Activated B cell treated with CpG ODN at 0.5 μM for 24 hours (primary cell): ENCODE data around the gene CCSER2. TPM values are rescaled to one million over a fixed set of nuclear protein-coding genes. Genes with fewer than 3 reads are reported as not detected.

Source experiments
- ATAC-seq: fragments of 200-7000 bp; cut with Tn5 transposase; one replicate; pipeline ENCODE4 v1.10.0; 2021; ENCODE audit warnings: low read depth, mild to moderate bottlenecking, moderate library complexity
- CTCF ChIA-PET: fragments of 350-600 bp; sonication (Branson Sonifier 250); formaldehyde crosslinking; loops from one replicate; lab custom pipeline; 2021; ENCODE audit warnings: antibody characterized with exemption; lab: Charles Lee
- POLR2A ChIA-PET: fragments of 350-600 bp; sonication (Branson Sonifier 250); formaldehyde crosslinking; loops from one replicate; lab custom pipeline; 2021; ENCODE audit warnings: antibody characterized with exemption; lab: Charles Lee
- DNase-seq: peaks from one replicate; pipeline ENCODE4 v3.0.0; 2022
- H3K27ac Mint-ChIP-seq: one replicate; pipeline ENCODE4 v1.8.0; 2020; ENCODE audit warnings: mixed read lengths
- H3K27me3 Mint-ChIP-seq: one replicate; pipeline ENCODE4 v1.8.0; 2021; ENCODE audit warnings: mixed read lengths
- H3K36me3 Mint-ChIP-seq: one replicate; pipeline ENCODE4 v1.8.0; 2021; ENCODE audit warnings: low read depth, mixed read lengths
- H3K4me1 Mint-ChIP-seq: one replicate; pipeline ENCODE4 v1.8.0; 2021; ENCODE audit warnings: mixed read lengths
- H3K4me3 Mint-ChIP-seq: one replicate; pipeline ENCODE4 v1.8.0; 2020; ENCODE audit warnings: mild to moderate bottlenecking, mixed read lengths
- H3K9me3 Mint-ChIP-seq: one replicate; pipeline ENCODE4 v1.8.0; 2020; ENCODE audit warnings: mixed read lengths
- CTCF ChIP-seq: fragments of 200-600 bp; IDR thresholded peaks from one replicate; pipeline ENCODE4 v1.8.0; 2022; ENCODE audit warnings: antibody characterized with exemption, mild to moderate bottlenecking
- intact Hi-C: fragments of 100-400 bp; cut with micrococcal nuclease; formaldehyde crosslinking; loops from one replicate; pipeline ENCODE4 v1.15.1; 2024
- total RNA-seq: library from RNA; stranded (reverse); gene quantifications from 2 replicates; pipeline ENCODE4 v1.2.3, GENCODE V29; 2022

Gene CCSER2
- total RNA-seq, 1 donor from 2014 or later, result 57.1 TPM

GRCh38 chr10:84308021-84308420, 20.4 kb upstream of the CCSER2 start:
- intact Hi-C loops, result no loop called here
- no peak for DNase-seq
- no peak for TF ChIP-seq CTCF
- Mint-ChIP-seq H3K4me1 (no peaks in the 10 kb centered on the region), H3K4me3 (no peak overlapping the region), H3K27me3 (peaks cover 16% of the 10 kb centered on the region), H3K9me3 (peaks cover 3% of the 10 kb centered on the region), H3K27ac (no peak overlapping the region), H3K36me3 (no peaks in the 10 kb centered on the region)
- CTCF ChIA-PET, result no interaction called here
- POLR2A ChIA-PET, result no interaction called here
- ATAC-seq, result no peak

GRCh38 chr10:84308481-84309304, 19.7 kb upstream of the CCSER2 start:
- H3K4me3 Mint-ChIP-seq, result no peak overlapping the region
- peaks cover 3% of the 10 kb centered on the region for H3K9me3 Mint-ChIP-seq
- ATAC-seq (no peak), DNase-seq (no peak)
- no peak overlapping the region for H3K27ac Mint-ChIP-seq
- intact Hi-C loops, result no loop called here
- ChIA-PET POLR2A (interaction anchor here (0.5 kb wide), 1 partner anchor 19 kb away, joined by 3 read pairs; no protein-coding TSS in a partner anchor), CTCF (no interaction called here)
- no peaks in the 10 kb centered on the region for H3K4me1 Mint-ChIP-seq
- H3K27me3 Mint-ChIP-seq, result peaks cover 16% of the 10 kb centered on the region
- no peak for TF ChIP-seq CTCF
- H3K36me3 Mint-ChIP-seq, result no peaks in the 10 kb centered on the region

GRCh38 chr10:84310470-84310869, 17.9 kb upstream of the CCSER2 start:
- CTCF ChIA-PET, result no interaction called here
- intact Hi-C loops, result no loop called here
- no peak overlapping the region for H3K4me3 Mint-ChIP-seq
- H3K36me3 Mint-ChIP-seq, result no peaks in the 10 kb centered on the region
- H3K27me3 Mint-ChIP-seq, result peaks cover 17% of the 10 kb centered on the region
- H3K27ac Mint-ChIP-seq, result no peak overlapping the region
- POLR2A ChIA-PET, result no interaction called here
- TF ChIP-seq CTCF, result no peak
- no peak for ATAC-seq
- no peak for DNase-seq
- H3K9me3 Mint-ChIP-seq, result peaks cover 3% of the 10 kb centered on the region
- peaks cover 1% of the 10 kb centered on the region for H3K4me1 Mint-ChIP-seq

- TF ChIP-seq CTCF, result no peak
- Mint-ChIP-seq H3K27ac (no peak overlapping the region), H3K4me1 (peaks cover 4% of the 10 kb centered on the region), H3K4me3 (no peak overlapping the region), H3K36me3 (no peaks in the 10 kb centered on the region), H3K9me3 (no peaks in the 10 kb centered on the region), H3K27me3 (peaks cover 13% of the 10 kb centered on the region)
- DNase-seq, result no peak
- intact Hi-C loops, result no loop called here
- POLR2A ChIA-PET, result interaction anchor here (0.6 kb wide), 1 partner anchor 16 kb away, joined by 4 read pairs; no protein-coding TSS in a partner anchor
- no peak for ATAC-seq
- CTCF ChIA-PET, result interaction anchor here (1.1 kb wide), 1 partner anchor 41 kb away, joined by 3 read pairs; no protein-coding TSS in a partner anchor
Observed at GRCh38 chr10:84311576-84311975, 16.8 kb upstream of the CCSER2 start.

GRCh38 chr10:84312816-84313215, 15.6 kb upstream of the CCSER2 start:
- TF ChIP-seq CTCF, result no peak
- Mint-ChIP-seq H3K27me3 (peaks cover 9% of the 10 kb centered on the region), H3K4me3 (no peak overlapping the region), H3K36me3 (no peaks in the 10 kb centered on the region), H3K9me3 (no peaks in the 10 kb centered on the region), H3K4me1 (peaks cover 13% of the 10 kb centered on the region), H3K27ac (no peak overlapping the region)
- intact Hi-C loops, result no loop called here
- ATAC-seq (no peak), DNase-seq (no peak)
- ChIA-PET CTCF (no interaction called here), POLR2A (no interaction called here)
